ENCODE measurements around the gene DCK. TPM values are rescaled to one million over a fixed set of nuclear protein-coding genes. Genes with fewer than 3 reads are reported as not detected.
"Not testable (repeated sequence)": the region's sequence is repeated elsewhere in the genome, so short reads cannot be mapped to it uniquely, and the experiment has no call there.

Gene DCK
- polyA plus RNA-seq, 1 experiment: 3.8 TPM

- H3K36me3 ChIP-seq (ENCODE audit: control insufficient read depth, insufficient read depth, low read length): no peaks in the 10 kb centered on the region
- ChIA-PET CTCF (no interaction called here), POLR2A (no interaction called here)
- TF ChIP-seq CTCF (IDR thresholded peaks at IDR 0.05; ENCODE audit: insufficient read depth, low read depth, low read length): no peak
- DNase-seq (ENCODE audit: low read depth): no peak
- H3K27me3 ChIP-seq (ENCODE audit: control insufficient read depth, insufficient read depth, low read length): no peaks in the 10 kb centered on the region
- no peak overlapping the region for H3K4me3 ChIP-seq (ENCODE audit: low read depth, low read length)
Observed at GRCh38 chr4:71045256-71045655, 51.8 kb downstream of the DCK start.

- H3K4me3 ChIP-seq (ENCODE audit: low read depth, low read length): no peak overlapping the region
- TF ChIP-seq CTCF (IDR thresholded peaks at IDR 0.05; ENCODE audit: insufficient read depth, low read depth, low read length): no peak
- CTCF ChIA-PET: interaction anchor here (1.5 kb wide), 1 partner anchor 27 kb away, joined by 3 read pairs; no protein-coding TSS in a partner anchor
- DNase-seq (ENCODE audit: low read depth): no peak
- no peaks in the 10 kb centered on the region for H3K36me3 ChIP-seq (ENCODE audit: control insufficient read depth, insufficient read depth, low read length)
- POLR2A ChIA-PET: no interaction called here
- H3K27me3 ChIP-seq (ENCODE audit: control insufficient read depth, insufficient read depth, low read length): no peaks in the 10 kb centered on the region
Observed at GRCh38 chr4:71049395-71049794, 55.9 kb downstream of the DCK start.

GRCh38 chr4:71050809-71051208, 57.4 kb downstream of the DCK start:
- DNase-seq (ENCODE audit: low read depth): no peak
- Histone ChIP-seq H3K27me3 (ENCODE audit: control insufficient read depth, insufficient read depth, low read length) (no peaks in the 10 kb centered on the region), H3K4me3 (ENCODE audit: low read depth, low read length) (no peak overlapping the region), H3K36me3 (ENCODE audit: control insufficient read depth, insufficient read depth, low read length) (no peaks in the 10 kb centered on the region)
- POLR2A ChIA-PET: no interaction called here
- CTCF ChIA-PET: interaction anchor here (0.7 kb wide), 1 partner anchor 333 kb away, joined by 3 read pairs; no protein-coding TSS in a partner anchor
- TF ChIP-seq CTCF (IDR thresholded peaks at IDR 0.05; ENCODE audit: insufficient read depth, low read depth, low read length): no peak

GRCh38 chr4:71052034-71052433, 58.6 kb downstream of the DCK start:
- DNase-seq (ENCODE audit: low read depth): no peak
- H3K27me3 ChIP-seq (ENCODE audit: control insufficient read depth, insufficient read depth, low read length): no peaks in the 10 kb centered on the region
- no peak for TF ChIP-seq CTCF (IDR thresholded peaks at IDR 0.05; ENCODE audit: insufficient read depth, low read depth, low read length)
- H3K36me3 ChIP-seq (ENCODE audit: control insufficient read depth, insufficient read depth, low read length): no peaks in the 10 kb centered on the region
- ChIA-PET CTCF (no interaction called here), POLR2A (no interaction called here)
- no peak overlapping the region for H3K4me3 ChIP-seq (ENCODE audit: low read depth, low read length)

- CTCF ChIA-PET: no interaction called here
- TF ChIP-seq CTCF (IDR thresholded peaks at IDR 0.05; ENCODE audit: insufficient read depth, low read depth, low read length): no peak
- POLR2A ChIA-PET: no interaction called here
- DNase-seq (ENCODE audit: low read depth): no peak
- Histone ChIP-seq H3K27me3 (ENCODE audit: control insufficient read depth, insufficient read depth, low read length) (no peaks in the 10 kb centered on the region), H3K4me3 (ENCODE audit: low read depth, low read length) (no peak overlapping the region), H3K36me3 (ENCODE audit: control insufficient read depth, insufficient read depth, low read length) (no peaks in the 10 kb centered on the region)
Observed at GRCh38 chr4:71052716-71053115, 59.3 kb downstream of the DCK start.

- CTCF ChIA-PET; H3K36me3 ChIP-seq (ENCODE audit: control insufficient read depth, insufficient read depth, low read length); POLR2A ChIA-PET; H3K27me3 ChIP-seq (ENCODE audit: control insufficient read depth, insufficient read depth, low read length); DNase-seq (ENCODE audit: low read depth); H3K4me3 ChIP-seq (ENCODE audit: low read depth, low read length): not testable (repeated sequence)
Observed at GRCh38 chr4:71053613-71054012, 60.2 kb downstream of the DCK start.

- POLR2A ChIA-PET; CTCF ChIA-PET; DNase-seq (ENCODE audit: low read depth); H3K4me3 ChIP-seq (ENCODE audit: low read depth, low read length); H3K27me3 ChIP-seq (ENCODE audit: control insufficient read depth, insufficient read depth, low read length); H3K36me3 ChIP-seq (ENCODE audit: control insufficient read depth, insufficient read depth, low read length): not testable (repeated sequence)
Observed at GRCh38 chr4:71059573-71059972, 66.1 kb downstream of the DCK start.
